HG02885 (cell line): ENCODE results near the gene PGBD1.

Experiments used
- ATAC-seq: cut with Tn5 transposase; IDR thresholded peaks from one replicate; pipeline ENCODE4 v1.9.1; 2021; ENCODE audit warnings: mild to moderate bottlenecking; ENCODE audit not compliant: unreplicated experiment, poor library complexity

Gene PGBD1

GRCh38 chr6:28334286-28335039 lies 53.1 kb downstream of the PGBD1 start:
- no peak for ATAC-seq

- ATAC-seq = no peak
Measured at GRCh38 chr6:28335040-28335563, 53.7 kb downstream of the PGBD1 start.

- ATAC-seq = peak; percentile 89
Measured at GRCh38 chr6:28335564-28336283, 54.4 kb downstream of the PGBD1 start, which contains the start of gene ZSCAN31. Gene ZSCAN31, minus strand, starts transcription at chr6:28336148. Its CDS starts 6,465 bp downstream, at chr6:28329683.

GRCh38 chr6:28336284-28337120 lies 55.1 kb downstream of the PGBD1 start:
- peak; percentile 48 for ATAC-seq

GRCh38 chr6:28337121-28337520 lies 55.7 kb downstream of the PGBD1 start:
- ATAC-seq = no peak

GRCh38 chr6:28340310-28341095 lies 59.1 kb downstream of the PGBD1 start:
- no peak for ATAC-seq

GRCh38 chr6:28343898-28344677 lies 62.7 kb downstream of the PGBD1 start:
- ATAC-seq = no peak

- ATAC-seq = no peak
Measured at GRCh38 chr6:28345201-28345600, 63.8 kb downstream of the PGBD1 start.

GRCh38 chr6:28347119-28347518 lies 65.7 kb downstream of the PGBD1 start:
- no peak for ATAC-seq

GRCh38 chr6:28349344-28349891 lies 68.0 kb downstream of the PGBD1 start:
- ATAC-seq = peak; percentile 20

- ATAC-seq = peak; percentile 99
Measured at GRCh38 chr6:28349892-28350737, 68.7 kb downstream of the PGBD1 start, which contains the start of gene ZKSCAN3. Gene ZKSCAN3, plus strand, starts transcription at chr6:28349947. Its CDS starts 9,640 bp downstream, at chr6:28359587.

- ATAC-seq = no peak
Measured at GRCh38 chr6:28351087-28351486, 69.7 kb downstream of the PGBD1 start.

GRCh38 chr6:28351493-28351925 lies 70.1 kb downstream of the PGBD1 start:
- ATAC-seq = no peak
